ENCODE results near the gene TAF4B. TPM values are rescaled to one million over a fixed set of nuclear protein-coding genes. Genes with fewer than 3 reads are reported as not detected.

Gene TAF4B
- total RNA-seq, 1 experiment from 2014 or later: 2.0 TPM

- BruUV-seq (replicated peaks): no TSS peak
Observed at GRCh38 chr18:26332991-26333390, 106.7 kb downstream of the TAF4B start.

GRCh38 chr18:26335156-26335555, 108.9 kb downstream of the TAF4B start:
- DNase-seq (ENCODE audit: low spot score): no peak
- CTCF ChIA-PET: no interaction called here
- no peak overlapping the region for H3K4me3 ChIP-seq (ENCODE audit: low read depth, low read length, poor library complexity, severe bottlenecking)
- H3K27me3 ChIP-seq (replicated peaks; ENCODE audit: insufficient read depth, low read depth, low read length, poor library complexity): no peaks in the 10 kb centered on the region
- H3K9me3 ChIP-seq (ENCODE audit: low read depth, low read length, poor library complexity, severe bottlenecking): no peaks in the 10 kb centered on the region
- no TSS peak for BruUV-seq (replicated peaks)
- TF ChIP-seq EZH2 (IDR thresholded peaks at IDR 0.05; ENCODE audit: borderline replicate concordance, low read depth, low read length, poor library complexity, severe bottlenecking) (no peak), CTCF (conservative IDR thresholded peaks at IDR 0.05; ENCODE audit: low read depth, low read length) (no peak)
- no peaks in the 10 kb centered on the region for H3K36me3 ChIP-seq (ENCODE audit: insufficient read depth, low read length, poor library complexity, severe bottlenecking)
- H3K4me1 ChIP-seq (ENCODE audit: insufficient read depth, low read length, poor library complexity, severe bottlenecking): no peaks in the 10 kb centered on the region
- intact Hi-C loops (cut with micrococcal nuclease; ENCODE audit: unreplicated experiment): no loop called here
- POLR2A ChIA-PET (ENCODE audit: low non-redundant PET): no interaction called here
- H3K27ac ChIP-seq (ENCODE audit: low read depth, low read length, poor library complexity, severe bottlenecking): no peak overlapping the region

More at GRCh38 chr18:26332991-26333390, 106.7 kb downstream of the TAF4B start:
- H3K4me1 ChIP-seq (ENCODE audit: insufficient read depth, low read length, poor library complexity, severe bottlenecking): no peaks in the 10 kb centered on the region
- CTCF ChIA-PET: no interaction called here
- H3K27ac ChIP-seq (ENCODE audit: low read depth, low read length, poor library complexity, severe bottlenecking): no peak overlapping the region
- no peak for DNase-seq (ENCODE audit: low spot score)
- no peak for TF ChIP-seq CTCF (conservative IDR thresholded peaks at IDR 0.05; ENCODE audit: low read depth, low read length)
- no peak for TF ChIP-seq EZH2 (IDR thresholded peaks at IDR 0.05; ENCODE audit: borderline replicate concordance, low read depth, low read length, poor library complexity, severe bottlenecking)
- intact Hi-C loops (cut with micrococcal nuclease; ENCODE audit: unreplicated experiment): no loop called here
- POLR2A ChIA-PET (ENCODE audit: low non-redundant PET): no interaction called here
- H3K4me3 ChIP-seq (ENCODE audit: low read depth, low read length, poor library complexity, severe bottlenecking): no peak overlapping the region
- H3K9me3 ChIP-seq (ENCODE audit: low read depth, low read length, poor library complexity, severe bottlenecking): no peaks in the 10 kb centered on the region
- no peaks in the 10 kb centered on the region for H3K36me3 ChIP-seq (ENCODE audit: insufficient read depth, low read length, poor library complexity, severe bottlenecking)
- H3K27me3 ChIP-seq (replicated peaks; ENCODE audit: insufficient read depth, low read depth, low read length, poor library complexity): no peaks in the 10 kb centered on the region

- peak; percentile 22 for DNase-seq (ENCODE audit: low spot score)
- TF ChIP-seq CTCF (conservative IDR thresholded peaks at IDR 0.05; ENCODE audit: low read depth, low read length): no peak
- TF ChIP-seq EZH2 (IDR thresholded peaks at IDR 0.05; ENCODE audit: borderline replicate concordance, low read depth, low read length, poor library complexity, severe bottlenecking): no peak
- H3K4me3 ChIP-seq (ENCODE audit: low read depth, low read length, poor library complexity, severe bottlenecking): no peak overlapping the region
- no peak overlapping the region for H3K27ac ChIP-seq (ENCODE audit: low read depth, low read length, poor library complexity, severe bottlenecking)
- intact Hi-C loops (cut with micrococcal nuclease; ENCODE audit: unreplicated experiment): no loop called here
- H3K27me3 ChIP-seq (replicated peaks; ENCODE audit: insufficient read depth, low read depth, low read length, poor library complexity): no peaks in the 10 kb centered on the region
- no peaks in the 10 kb centered on the region for H3K9me3 ChIP-seq (ENCODE audit: low read depth, low read length, poor library complexity, severe bottlenecking)
- H3K4me1 ChIP-seq (ENCODE audit: insufficient read depth, low read length, poor library complexity, severe bottlenecking): no peaks in the 10 kb centered on the region
- BruUV-seq (replicated peaks): no TSS peak
- H3K36me3 ChIP-seq (ENCODE audit: insufficient read depth, low read length, poor library complexity, severe bottlenecking): no peaks in the 10 kb centered on the region
- ChIA-PET CTCF (no interaction called here), POLR2A (ENCODE audit: low non-redundant PET) (no interaction called here)
Observed at GRCh38 chr18:26335571-26336487, 109.6 kb downstream of the TAF4B start.

Data from A673 (cell line).